Astrocyte (in vitro differentiated cells and primary cell): Measurements from ENCODE around the gene PHF8. TPM values are rescaled to one million over a fixed set of nuclear protein-coding genes. Genes with fewer than 3 reads are reported as not detected.

Experiments used
- DNase-seq: peaks from one replicate; pipeline ENCODE4 v3.0.0-alpha.2; 2010; ENCODE audit warnings: low read depth
- FAIRE-seq: peaks from 2 replicates; lab custom pipeline; 2011; peaks lifted over from hg19 to GRCh38; lab: Jason Lieb, UNC
- H2AFZ ChIP-seq: 2 replicates; pipeline ENCODE4 v1.6.0; 2012; ENCODE audit warnings: low read depth, low read length, inconsistent platforms
- H3K27ac ChIP-seq: 2 replicates; pipeline ENCODE4 v1.5.1; 2011; ENCODE audit warnings: low read depth, low read length, inconsistent platforms
- H3K27me3 ChIP-seq: 2 replicates; pipeline ENCODE4 v1.6.0; 2011; ENCODE audit warnings: low read length, inconsistent platforms; ENCODE audit not compliant: insufficient read depth
- H3K36me3 ChIP-seq: 2 replicates; pipeline ENCODE4 v1.5.1; 2011; ENCODE audit warnings: low read length, inconsistent platforms; ENCODE audit not compliant: insufficient read depth
- H3K4me1 ChIP-seq: 2 replicates; pipeline ENCODE4 v1.5.1; 2011; ENCODE audit warnings: low read length, inconsistent platforms; ENCODE audit not compliant: insufficient read depth
- H3K4me2 ChIP-seq: 2 replicates; pipeline ENCODE4 v1.6.0; 2012; ENCODE audit warnings: low read length, inconsistent platforms
- H3K4me3 ChIP-seq: 2 replicates; pipeline ENCODE4 v1.5.1; 2011; ENCODE audit warnings: low read depth, mild to moderate bottlenecking, low read length, inconsistent platforms; ENCODE audit not compliant: insufficient read depth
- H3K79me2 ChIP-seq: 2 replicates; pipeline ENCODE4 v1.6.0; 2012; ENCODE audit warnings: mild to moderate bottlenecking, low read length, inconsistent platforms; ENCODE audit not compliant: insufficient read depth
- H3K9ac ChIP-seq: 2 replicates; pipeline ENCODE4 v1.6.0; 2012; ENCODE audit warnings: mild to moderate bottlenecking, low read length, inconsistent platforms
- H3K9me3 ChIP-seq: 2 replicates; pipeline ENCODE4 v1.5.1; 2012; ENCODE audit warnings: low read depth, mild to moderate bottlenecking, low read length, inconsistent platforms; ENCODE audit not compliant: insufficient read depth
- H4K20me1 ChIP-seq: 2 replicates; pipeline ENCODE4 v1.6.0; 2012; ENCODE audit warnings: low read length, inconsistent platforms; ENCODE audit not compliant: insufficient read depth
- H3K27ac Mint-ChIP-seq: one replicate; pipeline ENCODE4 v1.8.0; 2021; ENCODE audit warnings: mild to moderate bottlenecking, mixed read lengths; ENCODE audit not compliant: unreplicated experiment
- H3K27me3 Mint-ChIP-seq: one replicate; pipeline ENCODE4 v1.8.0; 2021; ENCODE audit warnings: low read depth, mixed read lengths; ENCODE audit not compliant: unreplicated experiment
- H3K36me3 Mint-ChIP-seq: one replicate; pipeline ENCODE4 v1.8.0; 2021; ENCODE audit warnings: low read depth, mixed read lengths; ENCODE audit not compliant: unreplicated experiment
- H3K4me1 Mint-ChIP-seq: one replicate; pipeline ENCODE4 v1.8.0; 2021; ENCODE audit warnings: low read depth, mixed read lengths; ENCODE audit not compliant: unreplicated experiment
- H3K4me3 Mint-ChIP-seq: one replicate; pipeline ENCODE4 v1.8.0; 2021; ENCODE audit warnings: mild to moderate bottlenecking, moderate library complexity, mixed read lengths; ENCODE audit not compliant: unreplicated experiment
- H3K9me3 Mint-ChIP-seq: one replicate; pipeline ENCODE4 v1.8.0; 2021; ENCODE audit warnings: mild to moderate bottlenecking, mixed read lengths; ENCODE audit not compliant: unreplicated experiment
- EZH2 ChIP-seq: IDR thresholded peaks from 2 replicates; pipeline ENCODE4 v1.6.1; 2012; ENCODE audit warnings: mild to moderate bottlenecking, low read length, inconsistent platforms; ENCODE audit not compliant: insufficient read depth
- total RNA-seq: library from RNA; stranded (reverse); gene quantifications from 2 replicates; pipeline ENCODE4 v1.2.1, GENCODE V29; 2021
- TF ChIP-seq, protein P1 (sequence below): IDR thresholded peaks from 2 replicates; pipeline ENCODE4 v1.5.1; 2011; ENCODE audit warnings: low read depth, mild to moderate bottlenecking, inconsistent platforms, low read length, moderate library complexity; ENCODE audit not compliant: insufficient read depth

The PHF8 gene
- total RNA-seq, 1 donor from 2014 or later: 19.8 TPM

DNA sequence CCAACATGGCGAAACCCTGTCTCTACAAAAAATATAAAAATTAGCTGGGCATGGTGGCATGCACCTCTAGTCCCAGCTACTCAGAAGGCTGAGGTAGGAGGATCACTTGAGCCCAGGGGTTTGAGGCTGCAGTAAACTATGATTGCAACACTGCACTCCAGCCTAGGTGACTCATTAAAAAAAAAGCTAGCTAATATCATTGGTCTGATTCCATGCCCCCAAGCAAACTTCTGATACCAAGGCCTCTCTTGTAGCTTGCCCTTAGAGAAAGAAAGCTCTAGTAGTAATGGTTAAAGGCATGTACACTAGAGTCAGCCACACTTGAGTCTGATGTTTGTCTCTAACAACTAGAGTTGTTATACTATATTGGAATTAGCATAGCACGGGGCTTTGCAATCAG lies 32.6 kb upstream of the PHF8 start:
- Histone ChIP-seq H3K27me3 (no peaks in the 10 kb centered on the region), H3K36me3 (no peaks in the 10 kb centered on the region), H3K4me1 (no peaks in the 10 kb centered on the region), H3K4me3 (no peak overlapping the region), H3K9ac (no peak overlapping the region), H2AFZ (no peak overlapping the region), H4K20me1 (no peaks in the 10 kb centered on the region), H3K4me2 (no peak overlapping the region), H3K9me3 (no peaks in the 10 kb centered on the region), H3K27ac (no peak overlapping the region), H3K79me2 (no peaks in the 10 kb centered on the region)
- H3K27me3 Mint-ChIP-seq: no peaks in the 10 kb centered on the region
- no peak overlapping the region for H3K4me3 Mint-ChIP-seq
- H3K36me3 Mint-ChIP-seq: no peaks in the 10 kb centered on the region
- no peak for TF ChIP-seq EZH2
- TF ChIP-seq, protein P1, sequence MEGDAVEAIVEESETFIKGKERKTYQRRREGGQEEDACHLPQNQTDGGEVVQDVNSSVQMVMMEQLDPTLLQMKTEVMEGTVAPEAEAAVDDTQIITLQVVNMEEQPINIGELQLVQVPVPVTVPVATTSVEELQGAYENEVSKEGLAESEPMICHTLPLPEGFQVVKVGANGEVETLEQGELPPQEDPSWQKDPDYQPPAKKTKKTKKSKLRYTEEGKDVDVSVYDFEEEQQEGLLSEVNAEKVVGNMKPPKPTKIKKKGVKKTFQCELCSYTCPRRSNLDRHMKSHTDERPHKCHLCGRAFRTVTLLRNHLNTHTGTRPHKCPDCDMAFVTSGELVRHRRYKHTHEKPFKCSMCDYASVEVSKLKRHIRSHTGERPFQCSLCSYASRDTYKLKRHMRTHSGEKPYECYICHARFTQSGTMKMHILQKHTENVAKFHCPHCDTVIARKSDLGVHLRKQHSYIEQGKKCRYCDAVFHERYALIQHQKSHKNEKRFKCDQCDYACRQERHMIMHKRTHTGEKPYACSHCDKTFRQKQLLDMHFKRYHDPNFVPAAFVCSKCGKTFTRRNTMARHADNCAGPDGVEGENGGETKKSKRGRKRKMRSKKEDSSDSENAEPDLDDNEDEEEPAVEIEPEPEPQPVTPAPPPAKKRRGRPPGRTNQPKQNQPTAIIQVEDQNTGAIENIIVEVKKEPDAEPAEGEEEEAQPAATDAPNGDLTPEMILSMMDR: no peak
- FAIRE-seq (no peak), DNase-seq (peak; percentile 22)
- H3K27ac Mint-ChIP-seq: no peak overlapping the region
- no peaks in the 10 kb centered on the region for H3K4me1 Mint-ChIP-seq
- H3K9me3 Mint-ChIP-seq: no peaks in the 10 kb centered on the region

DNA sequence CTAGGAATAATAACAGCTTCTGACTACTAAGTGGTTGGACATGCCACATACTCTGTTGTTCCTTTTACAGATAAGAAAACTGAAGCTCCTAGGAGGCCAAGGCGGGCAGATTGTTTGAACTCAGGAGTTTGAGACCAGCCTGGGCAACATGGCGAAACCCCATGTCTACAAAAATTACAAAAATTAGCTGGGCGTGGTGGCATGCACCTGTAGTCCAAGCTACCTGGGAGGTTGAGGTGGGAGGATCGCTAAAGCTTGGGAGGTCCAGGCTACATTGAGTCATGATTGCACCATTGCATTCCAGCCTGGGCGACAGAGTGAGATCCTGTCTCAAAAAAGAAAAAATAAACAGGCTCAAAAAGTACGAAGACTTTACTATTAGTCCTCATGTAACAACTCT lies 30.6 kb upstream of the PHF8 start:
- no peak overlapping the region for H2AFZ ChIP-seq
- no peak for TF ChIP-seq EZH2
- TF ChIP-seq, protein P1: no peak
- no peaks in the 10 kb centered on the region for H3K27me3 ChIP-seq
- H3K4me3 Mint-ChIP-seq: no peak overlapping the region
- H3K9me3 ChIP-seq: no peaks in the 10 kb centered on the region
- no peaks in the 10 kb centered on the region for H4K20me1 ChIP-seq
- no peaks in the 10 kb centered on the region for H3K4me1 Mint-ChIP-seq
- H3K27me3 Mint-ChIP-seq: no peaks in the 10 kb centered on the region
- H3K9ac ChIP-seq: no peak overlapping the region
- no peak for FAIRE-seq
- H3K27ac ChIP-seq: no peak overlapping the region
- no peaks in the 10 kb centered on the region for H3K9me3 Mint-ChIP-seq
- no peak overlapping the region for H3K4me2 ChIP-seq
- no peak overlapping the region for H3K4me3 ChIP-seq
- H3K79me2 ChIP-seq: no peaks in the 10 kb centered on the region
- no peak for DNase-seq
- H3K36me3 Mint-ChIP-seq: no peaks in the 10 kb centered on the region
- peaks cover 5% of the 10 kb centered on the region for H3K36me3 ChIP-seq
- no peak overlapping the region for H3K27ac Mint-ChIP-seq
- no peaks in the 10 kb centered on the region for H3K4me1 ChIP-seq

DNA sequence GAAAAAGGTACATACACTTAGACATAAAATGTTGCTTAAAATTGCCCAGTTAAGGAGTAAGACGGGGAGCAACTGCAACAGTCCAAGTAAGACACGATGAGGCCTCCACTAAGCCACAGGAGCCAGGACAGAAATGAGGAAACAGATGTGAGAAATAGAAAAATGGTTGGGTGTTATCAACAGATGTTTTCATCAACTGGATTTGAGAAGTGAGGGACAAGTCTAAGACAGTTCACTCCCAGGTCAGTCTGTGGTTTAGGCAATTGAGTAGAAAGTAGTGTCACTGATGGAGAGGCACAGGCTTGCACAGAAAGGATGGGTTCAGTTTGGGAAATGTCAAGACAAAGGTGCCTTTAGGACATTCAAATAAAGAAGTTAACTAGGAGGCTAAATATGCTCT lies 23.5 kb upstream of the PHF8 start:
- Mint-ChIP-seq H3K4me1 (no peaks in the 10 kb centered on the region), H3K27me3 (no peaks in the 10 kb centered on the region), H3K36me3 (no peaks in the 10 kb centered on the region), H3K4me3 (no peak overlapping the region), H3K9me3 (no peaks in the 10 kb centered on the region), H3K27ac (no peak overlapping the region)
- H3K9me3 ChIP-seq: no peaks in the 10 kb centered on the region
- H2AFZ ChIP-seq: no peak overlapping the region
- no peak overlapping the region for H3K27ac ChIP-seq
- no peak overlapping the region for H3K4me2 ChIP-seq
- no peaks in the 10 kb centered on the region for H3K27me3 ChIP-seq
- FAIRE-seq: no peak
- no peak for DNase-seq
- H4K20me1 ChIP-seq: no peaks in the 10 kb centered on the region
- H3K4me1 ChIP-seq: no peaks in the 10 kb centered on the region
- TF ChIP-seq, protein P1: no peak
- no peak for TF ChIP-seq EZH2
- no peak overlapping the region for H3K4me3 ChIP-seq
- H3K79me2 ChIP-seq: no peaks in the 10 kb centered on the region
- peaks cover 5% of the 10 kb centered on the region for H3K36me3 ChIP-seq
- no peak overlapping the region for H3K9ac ChIP-seq
